Activated naive CD4-positive, alpha-beta T cell treated with anti-CD3 and anti-CD28 coated beads, Interleukin-2, amount 50 U/mL, for 72 hours (primary cell): ENCODE measurements around the gene CHRNA5. TPM values are rescaled to one million over a fixed set of nuclear protein-coding genes. Genes with fewer than 3 reads are reported as not detected.

Experiments
- ATAC-seq, 2 donors: fragments of 150-1000 bp; cut with Tn5 transposase; 2 replicates each; pipeline ENCODE4 v1.10.0; 2021; ENCODE audit warnings: mild to moderate bottlenecking in 2 of 2, moderate library complexity in 2 of 2
- DNase-seq, 2 donors: peaks; one replicate each; pipeline ENCODE4 v3.0.0; 2021 to 2022; ENCODE audit warnings: low spot score in 2 of 2
- H3K27ac Mint-ChIP-seq, 2 donors: one replicate each; pipeline ENCODE4 v1.8.0; 2022; ENCODE audit warnings: mild to moderate bottlenecking in 2 of 2, mixed read lengths in 2 of 2
- H3K36me3 Mint-ChIP-seq, 2 donors: one replicate each; pipeline ENCODE4 v1.8.0; 2022; ENCODE audit warnings: mixed read lengths in 2 of 2
- H3K9me3 Mint-ChIP-seq, 2 donors: one replicate each; pipeline ENCODE4 v1.8.0; 2022; ENCODE audit warnings: mixed read lengths in 2 of 2
- total RNA-seq, 2 donors: library from RNA; stranded (reverse); gene quantifications; one replicate each; pipeline ENCODE4 v1.2.3, GENCODE V29; 2022

Gene CHRNA5
- total RNA-seq, 2 donors from 2014 or later, result 4.6 to 5.7 TPM

DNA sequence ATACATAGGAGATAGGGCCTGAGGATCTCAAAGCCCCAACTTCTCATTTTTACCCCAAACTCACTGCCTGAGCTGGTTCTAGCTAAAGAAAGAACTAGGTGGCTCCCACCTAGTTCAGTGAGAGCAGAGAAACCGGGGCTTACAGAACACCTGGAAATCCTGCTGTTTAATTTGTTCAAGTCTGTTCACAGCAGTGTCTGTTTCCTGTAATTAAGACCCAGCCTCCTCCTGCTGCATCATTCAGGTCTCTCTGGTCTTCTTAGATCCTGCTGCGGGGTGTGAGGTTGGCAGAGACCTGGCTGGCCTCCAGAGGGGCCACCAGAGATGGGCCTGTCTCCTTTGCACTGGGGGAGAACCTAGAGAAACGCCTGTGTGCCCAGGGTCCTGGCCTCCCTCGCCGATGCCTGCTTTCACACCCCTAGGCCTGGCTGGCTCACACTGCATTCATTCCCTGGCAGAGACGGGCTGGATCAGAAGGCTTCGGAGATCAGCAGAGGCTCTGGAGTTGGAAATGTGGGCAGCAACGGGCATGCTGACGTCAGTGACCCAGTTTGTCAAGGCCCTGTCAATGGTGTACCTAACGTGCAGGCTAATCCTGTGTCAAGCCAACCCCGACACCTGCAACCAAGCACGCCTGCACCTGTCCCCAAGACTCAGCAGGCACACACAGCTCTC, 60.4 kb downstream of the CHRNA5 start:
- Mint-ChIP-seq H3K36me3 (no peaks in the 10 kb centered on the region), H3K9me3 (no peaks in the 10 kb centered on the region), H3K27ac (no peak overlapping the region)
- DNase-seq, result no peak
- no peak for ATAC-seq

- no peak overlapping the region for H3K27ac Mint-ChIP-seq
- no peaks in the 10 kb centered on the region for H3K36me3 Mint-ChIP-seq
- ATAC-seq, result no peak
- no peaks in the 10 kb centered on the region for H3K9me3 Mint-ChIP-seq
- DNase-seq, result no peak
Observed at GRCh38 chr15:78626381-78626995, 61.2 kb downstream of the CHRNA5 start.

GRCh38 chr15:78627348-78627747, 62.0 kb downstream of the CHRNA5 start:
- DNase-seq, result no peak
- no peak overlapping the region for H3K27ac Mint-ChIP-seq

GRCh38 chr15:78628227-78628626, 62.9 kb downstream of the CHRNA5 start:
- DNase-seq (no peak), ATAC-seq (no peak)
- Mint-ChIP-seq H3K36me3 (no peaks in the 10 kb centered on the region), H3K27ac (no peak overlapping the region), H3K9me3 (peaks cover 0 to 7% of the 10 kb centered on the region in 2 donors)

More at GRCh38 chr15:78627348-78627747, 62.0 kb downstream of the CHRNA5 start:
- Mint-ChIP-seq H3K36me3 (no peaks in the 10 kb centered on the region), H3K9me3 (no peaks in the 10 kb centered on the region)
- ATAC-seq, result no peak

- DNase-seq (no peak), ATAC-seq (no peak)
- Mint-ChIP-seq H3K27ac (no peak overlapping the region), H3K36me3 (no peaks in the 10 kb centered on the region), H3K9me3 (peaks cover 4 to 7% of the 10 kb centered on the region in 2 donors)
Observed at GRCh38 chr15:78629031-78629715, 63.9 kb downstream of the CHRNA5 start.

DNA sequence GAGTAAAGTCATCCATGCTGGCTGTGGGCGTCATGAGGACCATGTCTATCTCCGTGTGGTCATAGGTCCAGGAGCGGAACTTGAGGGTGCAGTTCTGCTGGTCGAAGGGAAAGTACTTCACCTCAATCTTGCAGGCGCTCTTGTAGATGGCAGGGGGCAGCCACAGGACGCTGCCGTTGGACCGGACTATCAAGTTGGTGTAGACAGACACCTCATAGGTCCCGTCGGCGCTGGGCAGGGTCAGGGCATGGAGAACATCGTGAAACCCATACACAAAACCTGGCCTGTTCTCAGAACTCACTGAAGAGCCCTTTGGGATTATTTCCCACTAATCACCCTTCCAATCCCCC, 64.4 kb downstream of the CHRNA5 start:
- ATAC-seq (no peak), DNase-seq (no peak)
- Mint-ChIP-seq H3K27ac (no peak overlapping the region), H3K36me3 (no peaks in the 10 kb centered on the region), H3K9me3 (peaks cover 4 to 7% of the 10 kb centered on the region in 2 donors)

GRCh38 chr15:78630886-78631633, 65.7 kb downstream of the CHRNA5 start:
- Mint-ChIP-seq H3K27ac (no peak overlapping the region), H3K36me3 (no peaks in the 10 kb centered on the region), H3K9me3 (peaks cover 4 to 7% of the 10 kb centered on the region in 2 donors)
- ATAC-seq (no peak), DNase-seq (no peak)

- H3K9me3 Mint-ChIP-seq, result peaks cover 4 to 7% of the 10 kb centered on the region in 2 donors
- no peak for DNase-seq
- H3K36me3 Mint-ChIP-seq, result no peaks in the 10 kb centered on the region
- ATAC-seq, result no peak
- no peak overlapping the region for H3K27ac Mint-ChIP-seq
Observed at GRCh38 chr15:78633348-78633747, 68.0 kb downstream of the CHRNA5 start.

DNA sequence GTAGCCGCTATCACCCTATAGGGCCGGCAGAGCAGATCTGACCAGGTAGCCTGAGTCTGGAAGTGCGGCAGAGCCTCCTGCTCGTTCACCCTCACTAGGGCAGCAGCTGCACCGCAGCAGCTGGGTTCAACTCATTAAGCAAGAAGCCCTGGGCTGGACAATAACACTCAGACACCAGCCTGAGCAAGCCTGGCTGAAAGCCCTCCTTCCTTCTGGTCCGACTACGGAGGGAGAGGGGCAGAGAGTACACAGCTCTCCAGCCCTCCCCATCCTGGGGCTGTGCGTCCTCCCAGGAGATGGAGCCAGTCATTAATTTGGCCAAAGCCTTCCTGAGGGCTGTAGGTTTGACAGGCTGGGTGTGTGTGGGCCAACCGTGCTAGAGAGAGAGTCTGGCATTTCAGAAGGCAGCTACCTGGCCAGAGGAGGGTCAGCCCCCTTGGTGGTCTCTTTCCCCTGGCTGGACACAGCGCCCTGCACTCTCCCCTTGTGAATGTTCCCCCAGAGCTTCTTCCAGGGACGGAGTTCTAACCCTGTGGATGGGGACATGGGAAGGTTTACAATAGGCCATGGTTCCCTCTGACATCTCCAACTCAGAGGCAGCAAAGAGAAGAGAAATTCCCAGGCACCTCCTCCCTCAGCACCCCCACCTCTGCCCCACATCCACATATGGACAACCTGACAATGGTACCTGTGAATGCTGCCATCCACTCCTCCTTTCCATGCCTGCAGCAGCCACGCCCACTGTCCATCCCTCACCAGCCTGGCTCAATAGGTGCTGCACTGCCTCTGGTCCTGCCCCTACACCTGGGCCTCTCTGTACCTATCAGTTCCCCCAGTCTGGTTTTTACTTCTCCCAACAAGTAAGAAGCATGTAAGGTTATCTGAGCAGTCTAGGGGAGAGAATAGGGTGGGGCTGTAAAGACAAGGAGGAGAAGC, 69.2 kb downstream of the CHRNA5 start:
- DNase-seq (no peak), ATAC-seq (no peak)
- Mint-ChIP-seq H3K36me3 (no peaks in the 10 kb centered on the region), H3K9me3 (peaks cover 4 to 7% of the 10 kb centered on the region in 2 donors), H3K27ac (no peak overlapping the region)

DNA sequence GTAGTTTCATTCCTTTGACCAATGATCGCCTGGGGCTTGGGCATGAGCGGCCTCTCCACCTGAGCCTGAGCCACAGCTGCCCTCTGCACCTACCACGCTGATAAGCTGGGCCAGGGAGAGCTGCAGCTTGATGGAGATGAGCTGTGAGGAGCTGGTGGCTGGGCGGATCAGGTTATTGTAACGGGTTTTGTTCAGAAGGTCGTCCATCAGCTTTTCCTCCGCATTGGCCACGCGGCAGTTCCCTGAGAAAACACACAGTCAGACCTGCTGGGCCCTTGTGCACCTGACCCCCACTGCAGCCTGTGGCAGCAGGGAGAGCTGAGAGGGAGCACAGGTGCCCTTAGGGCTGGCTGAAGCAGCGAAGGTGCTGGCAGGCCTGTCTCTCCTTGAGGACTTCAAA, 70.0 kb downstream of the CHRNA5 start:
- no peaks in the 10 kb centered on the region for H3K36me3 Mint-ChIP-seq
- H3K9me3 Mint-ChIP-seq, result peaks cover 4 to 7% of the 10 kb centered on the region in 2 donors
- no peak for DNase-seq
- no peak for ATAC-seq
- H3K27ac Mint-ChIP-seq, result no peak overlapping the region

GRCh38 chr15:78636378-78636859, 71.1 kb downstream of the CHRNA5 start:
- peaks cover 4 to 7% of the 10 kb centered on the region in 2 donors for H3K9me3 Mint-ChIP-seq
- ATAC-seq (no peak), DNase-seq (no peak)
- H3K36me3 Mint-ChIP-seq, result no peaks in the 10 kb centered on the region
- no peak overlapping the region for H3K27ac Mint-ChIP-seq

GRCh38 chr15:78637776-78638435, 72.6 kb downstream of the CHRNA5 start:
- H3K36me3 Mint-ChIP-seq, result no peaks in the 10 kb centered on the region
- DNase-seq, result no peak
- ATAC-seq, result no peak
- no peak overlapping the region for H3K27ac Mint-ChIP-seq
- H3K9me3 Mint-ChIP-seq, result peaks cover 3 to 4% of the 10 kb centered on the region in 2 donors

DNA sequence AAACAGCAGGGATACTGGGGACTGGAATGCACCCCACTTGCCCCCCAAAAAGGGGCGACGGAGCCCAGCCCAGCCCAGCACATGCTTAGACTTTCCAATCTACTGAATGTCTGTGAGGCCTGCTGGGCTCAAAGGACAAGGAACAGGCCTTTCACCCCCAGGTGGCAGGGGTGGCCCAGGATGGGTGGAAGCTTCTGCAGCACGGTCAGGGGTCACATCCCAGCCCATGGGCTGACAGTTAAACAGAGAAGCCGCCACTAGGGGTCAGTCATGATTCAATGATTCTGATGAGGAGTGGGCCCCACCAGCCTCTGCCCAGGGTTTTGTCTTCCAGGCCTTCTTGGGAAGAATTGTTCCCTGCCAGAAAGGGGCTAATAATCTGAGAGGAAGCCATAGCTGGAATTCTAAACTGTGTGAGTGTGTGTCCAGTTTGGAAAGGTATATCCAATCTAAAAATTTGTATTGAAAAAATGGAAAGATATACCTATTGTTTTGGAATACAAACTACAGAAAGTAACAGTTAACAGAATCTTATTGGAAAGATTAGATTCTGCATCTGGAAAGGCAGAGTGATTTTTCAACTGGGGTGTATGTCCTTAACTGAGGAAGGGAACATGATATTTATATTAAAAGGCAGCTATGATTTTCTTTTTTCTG, 73.5 kb downstream of the CHRNA5 start:
- Mint-ChIP-seq H3K9me3 (no peaks in the 10 kb centered on the region), H3K27ac (no peak overlapping the region), H3K36me3 (no peaks in the 10 kb centered on the region)
- DNase-seq, result peak in 1 of 2 donors; percentile 69
- ATAC-seq, result peak; percentile 62 to 78

DNA sequence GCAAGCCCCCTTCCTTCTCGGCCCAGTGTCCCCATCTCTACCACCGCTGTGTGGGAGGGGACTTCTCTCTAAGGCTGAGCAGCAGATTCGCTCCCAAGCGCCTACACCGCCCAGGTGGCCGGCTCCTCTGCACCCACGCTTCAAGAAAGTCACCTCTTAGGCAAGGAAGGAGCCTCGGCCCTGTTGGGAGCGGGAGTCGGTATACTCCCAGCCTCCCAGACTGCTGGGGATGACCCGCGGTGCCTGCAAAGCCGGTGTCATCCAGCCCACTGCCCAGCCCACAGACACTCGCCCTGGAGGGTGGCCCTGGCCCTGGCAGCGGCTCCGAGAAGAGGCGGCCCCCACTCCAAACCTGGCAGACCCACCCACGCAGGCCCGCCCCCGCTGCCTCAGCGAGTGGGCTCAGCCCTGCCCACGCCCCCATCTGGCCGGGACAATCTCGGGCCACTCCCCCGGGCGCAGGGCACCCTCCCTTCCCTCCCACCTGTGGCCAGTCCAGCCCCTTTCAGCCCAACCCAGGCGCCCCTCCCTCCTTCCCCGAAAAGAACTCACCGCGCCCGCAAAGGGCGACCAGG, 75.3 kb downstream of the CHRNA5 start:
- Mint-ChIP-seq H3K9me3 (no peaks in the 10 kb centered on the region), H3K27ac (no peak overlapping the region), H3K36me3 (no peaks in the 10 kb centered on the region)
- ATAC-seq (peak in 1 of 2 donors; percentile 43), DNase-seq (no peak)
